Choroid plexus epithelial cell (primary cell): ENCODE measurements around the gene LASP1.
"Not testable (repeated sequence)": the region's sequence is repeated elsewhere in the genome, so short reads cannot be mapped to it uniquely, and the experiment has no call there.

Experiments used
- DNase-seq: peaks from one replicate; pipeline ENCODE4 v3.0.0-alpha.2; 2010; ENCODE audit warnings: low read depth
- H3K4me3 ChIP-seq: 2 replicates; pipeline ENCODE4 v1.5.1; 2011; ENCODE audit warnings: low read depth, mild to moderate bottlenecking, control low read depth, low read length, moderate library complexity
- CTCF ChIP-seq: conservative IDR thresholded peaks from 2 replicates; pipeline ENCODE4 v1.5.1; 2011; ENCODE audit warnings: low read depth, mild to moderate bottlenecking, control low read depth, inconsistent platforms, low read length, moderate library complexity

LASP1 gene

DNA sequence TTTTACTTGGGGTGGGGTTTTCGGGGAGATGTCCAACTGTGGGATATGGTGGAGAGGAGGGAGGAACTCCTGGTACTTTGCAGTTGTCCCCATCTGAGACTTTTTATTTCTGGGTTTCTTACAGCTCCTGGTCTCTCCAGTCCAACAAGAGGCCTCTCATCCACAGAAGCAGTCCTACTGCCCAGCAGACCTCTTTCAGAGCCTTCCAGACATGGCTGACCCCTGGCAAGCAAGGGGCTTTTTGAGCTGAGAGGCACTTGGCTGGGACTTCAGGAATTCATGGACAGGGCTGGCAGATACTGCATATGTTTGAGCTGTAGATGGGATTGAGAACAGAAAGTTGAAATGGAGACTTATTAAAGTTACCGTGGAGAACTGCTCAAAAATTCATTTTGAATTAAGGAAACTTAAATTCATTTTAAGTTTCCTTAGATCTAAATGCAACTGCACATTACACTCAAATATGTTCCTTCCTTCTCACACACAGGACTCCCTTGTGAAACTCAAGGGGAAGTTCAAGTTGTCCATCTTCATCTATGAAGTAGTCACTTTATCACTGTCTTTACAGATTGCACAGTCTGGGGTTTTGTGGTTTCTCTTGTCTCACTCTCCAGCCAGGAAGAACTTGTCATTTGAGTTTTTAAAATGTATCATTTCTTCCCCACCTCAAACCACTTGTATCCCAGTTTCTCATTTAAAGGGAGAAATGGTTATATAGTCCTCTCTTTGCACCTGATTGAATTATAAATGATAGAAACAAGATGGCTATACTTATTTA is 56.6 kb downstream of the LASP1 start:
- no peak overlapping the region for H3K4me3 ChIP-seq
- TF ChIP-seq CTCF: no peak
- no peak for DNase-seq

GRCh38 chr17:38930782-38931181 is 60.9 kb downstream of the LASP1 start:
- H3K4me3 ChIP-seq: not testable (repeated sequence)

DNA sequence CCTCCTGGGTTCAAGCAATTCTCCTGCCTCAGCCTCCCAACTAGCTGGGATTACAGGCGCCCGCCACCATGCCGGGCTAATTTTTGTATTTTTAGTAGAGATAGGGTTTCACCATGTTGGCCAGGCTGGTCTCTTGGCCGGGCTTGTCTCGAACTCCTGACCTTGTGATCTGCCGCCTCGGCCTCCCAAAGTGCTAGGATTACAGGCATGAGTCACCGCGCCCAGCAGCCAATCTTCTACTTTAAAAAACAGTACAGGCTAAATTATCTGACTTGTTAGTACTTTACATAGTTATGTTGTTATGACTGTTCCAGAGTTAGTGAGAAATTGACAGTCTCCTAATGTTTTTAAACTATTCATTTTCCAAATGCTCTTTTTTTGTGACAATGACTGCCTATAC is 64.1 kb downstream of the LASP1 start:
- peak; percentile 53 for DNase-seq

More at GRCh38 chr17:38930782-38931181, 60.9 kb downstream of the LASP1 start:
- not testable (repeated sequence) for DNase-seq

GRCh38 chr17:38939987-38940386 is 70.1 kb downstream of the LASP1 start:
- no peak for DNase-seq
- no peak for TF ChIP-seq CTCF
- no peak overlapping the region for H3K4me3 ChIP-seq

More for the DNA sequence above, 64.1 kb downstream of the LASP1 start:
- H3K4me3 ChIP-seq: not testable (repeated sequence)

GRCh38 chr17:38940404-38940803 is 70.5 kb downstream of the LASP1 start:
- DNase-seq: no peak
- no peak for TF ChIP-seq CTCF
- H3K4me3 ChIP-seq: no peak overlapping the region

DNA sequence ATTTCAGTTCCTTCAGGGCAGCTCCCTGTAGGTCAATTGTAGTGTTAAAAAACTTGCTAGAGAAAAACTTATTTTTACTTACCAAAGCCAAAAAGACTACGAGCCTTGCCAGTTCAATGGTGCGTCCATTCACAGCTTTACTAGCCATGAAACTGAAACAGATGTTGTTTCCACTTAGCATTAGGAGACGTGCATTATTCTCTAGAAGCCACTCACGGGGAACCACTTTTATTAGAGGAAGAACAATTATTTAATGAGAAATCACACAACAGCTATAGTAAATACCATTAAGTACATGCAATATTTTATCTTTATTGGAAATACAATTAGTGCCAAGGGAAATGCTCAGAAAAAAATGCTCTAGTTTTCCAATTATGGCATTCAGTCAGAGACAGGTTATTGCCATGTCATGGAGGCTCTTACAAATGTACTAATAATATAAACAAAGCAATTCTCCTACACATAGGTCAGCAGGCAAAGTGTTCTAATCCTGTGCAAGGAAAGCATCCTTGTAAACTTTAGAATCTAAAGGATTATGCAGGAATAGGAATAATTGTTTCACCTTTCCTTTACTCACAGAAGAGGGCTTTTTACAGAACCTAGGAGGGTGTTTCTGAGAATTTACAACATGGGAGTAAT is 73.0 kb downstream of the LASP1 start:
- no peak for DNase-seq
- no peak for TF ChIP-seq CTCF
- H3K4me3 ChIP-seq: no peak overlapping the region

DNA sequence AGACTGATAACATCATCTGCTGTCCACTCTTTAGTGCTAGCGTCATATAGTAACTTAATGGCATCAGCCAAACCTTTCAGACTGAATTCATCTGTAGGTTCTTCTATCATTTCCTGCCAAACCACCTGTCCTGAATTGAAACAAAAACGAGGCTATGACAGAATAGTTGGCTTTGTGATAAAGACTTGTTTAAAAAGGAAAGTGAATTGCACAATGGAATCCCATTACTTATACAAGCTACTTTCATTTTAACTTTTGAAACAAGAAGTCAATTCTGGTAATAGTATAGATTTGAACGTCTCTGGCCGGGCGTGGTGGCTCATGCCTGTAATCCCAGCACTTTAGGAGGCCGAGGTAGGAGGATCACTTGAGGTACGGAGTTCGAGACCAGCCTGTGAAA is 73.7 kb downstream of the LASP1 start:
- H3K4me3 ChIP-seq: no peak overlapping the region
- TF ChIP-seq CTCF: no peak
- DNase-seq: peak; percentile 29

GRCh38 chr17:38947189-38947588 is 77.3 kb downstream of the LASP1 start:
- TF ChIP-seq CTCF: no peak
- DNase-seq: no peak

DNA sequence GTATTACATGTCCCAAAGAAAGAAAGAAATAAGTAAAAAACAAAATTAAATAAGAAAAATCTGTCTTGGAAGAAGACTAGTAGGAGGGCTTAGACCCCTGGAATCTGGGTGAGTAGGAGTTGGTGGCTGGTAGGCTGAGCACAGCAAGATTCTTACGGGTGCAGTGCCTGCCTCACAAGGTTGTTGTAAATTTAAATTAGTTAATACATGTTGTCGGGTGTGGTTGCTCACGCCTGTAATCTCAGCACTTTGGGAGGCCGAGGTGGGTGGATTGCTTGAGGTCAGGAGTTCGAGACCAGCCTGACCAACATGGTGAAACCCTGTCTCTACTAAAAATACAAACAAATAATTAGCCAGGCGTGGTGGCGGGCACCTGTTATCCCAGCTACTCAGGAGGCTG is 83.9 kb downstream of the LASP1 start:
- H3K4me3 ChIP-seq, DNase-seq: not testable (repeated sequence)

More at GRCh38 chr17:38947189-38947588, 77.3 kb downstream of the LASP1 start:
- H3K4me3 ChIP-seq: no peak overlapping the region
